IMR-90 (cell line): ENCODE measurements around the gene MAN2A1. TPM values are rescaled to one million over a fixed set of nuclear protein-coding genes. Genes with fewer than 3 reads are reported as not detected.

Source experiments
- ATAC-seq: fragments of 200-7000 bp; cut with Tn5 transposase; 2 replicates; pipeline ENCODE4 v1.9.1; 2020; ENCODE audit warnings: low read depth, mild to moderate bottlenecking, moderate library complexity
- BruUV-seq: library from RNA; stranded (reverse); fragments of 400-500 nt; replicated peaks from 2 replicates; lab custom pipeline; 2021; lab: Mats Ljungman, UMichigan
- CTCF ChIA-PET: fragments of 300-600 bp; formaldehyde crosslinking; extraction: SDS; loops from one replicate; lab custom pipeline; 2021; ENCODE audit warnings: antibody characterized with exemption; lab: Yijun Ruan, JAX
- POLR2A ChIA-PET: fragments of 300-600 bp; sonication (Branson Sonifier 250); formaldehyde crosslinking; loops from one replicate; lab custom pipeline; 2022; ENCODE audit warnings: antibody characterized with exemption; ENCODE audit not compliant: unreplicated experiment; lab: Charles Lee
- DNase-seq: peaks from one replicate; pipeline ENCODE4 v3.0.0; 2013
- H2AFZ ChIP-seq: replicated peaks from 2 replicates; pipeline ENCODE3; 2013; ENCODE audit warnings: low read length, mild to moderate bottlenecking; ENCODE audit not compliant: poor library complexity
- H2AK5ac ChIP-seq: 2 replicates; pipeline ENCODE4 v1.6.1; 2013; ENCODE audit warnings: low read depth, low read length, inconsistent platforms
- H2AK9ac ChIP-seq: replicated peaks from 2 replicates; pipeline ENCODE3; 2013; ENCODE audit warnings: mild to moderate bottlenecking, low read depth, low read length, moderate library complexity; ENCODE audit not compliant: poor library complexity
- H2BK120ac ChIP-seq: 2 replicates; pipeline ENCODE4 v1.6.1; 2013; ENCODE audit warnings: low read depth, low read length, inconsistent platforms
- H2BK15ac ChIP-seq: 3 replicates; pipeline ENCODE4 v1.6.1; 2013; ENCODE audit warnings: low read depth, low read length, inconsistent platforms
- H2BK20ac ChIP-seq: 2 replicates; pipeline ENCODE4 v1.6.1; 2013; ENCODE audit warnings: low read depth, mild to moderate bottlenecking, inconsistent platforms, low read length, moderate library complexity
- H2BK5ac ChIP-seq: 2 replicates; pipeline ENCODE4 v1.6.1; 2013; ENCODE audit warnings: mild to moderate bottlenecking, low read depth, low read length, inconsistent platforms; ENCODE audit not compliant: poor library complexity, severe bottlenecking
- H3K14ac ChIP-seq: replicated peaks from 2 replicates; pipeline ENCODE4 v1.6.1; 2013; ENCODE audit warnings: low read depth, low read length, inconsistent platforms
- H3K18ac ChIP-seq: 2 replicates; pipeline ENCODE4 v1.6.1; 2013; ENCODE audit warnings: low read depth, low read length, control low read depth
- H3K23ac ChIP-seq: 2 replicates; pipeline ENCODE4 v1.6.1; 2013; ENCODE audit warnings: low read depth, low read length, inconsistent platforms
- H3K27ac ChIP-seq: 2 replicates; pipeline ENCODE4 v1.5.1; 2013; ENCODE audit warnings: mild to moderate bottlenecking, control low read depth, low read length; ENCODE audit not compliant: insufficient read depth
- H3K27me3 ChIP-seq: 2 replicates; pipeline ENCODE4 v1.6.1; 2013; ENCODE audit warnings: low read length; ENCODE audit not compliant: control insufficient read depth, insufficient read depth
- H3K36me3 ChIP-seq: 2 replicates; pipeline ENCODE4 v1.6.1; 2013; ENCODE audit warnings: low read length, mixed read lengths; ENCODE audit not compliant: control insufficient read depth, insufficient read depth
- H3K4ac ChIP-seq: 2 replicates; pipeline ENCODE4 v1.6.1; 2013; ENCODE audit warnings: low read depth, low read length, inconsistent platforms
- H3K4me1 ChIP-seq: 2 replicates; pipeline ENCODE4 v1.6.1; 2013; ENCODE audit warnings: low read length, mixed read lengths; ENCODE audit not compliant: control insufficient read depth, insufficient read depth
- H3K4me2 ChIP-seq: 2 replicates; pipeline ENCODE4 v1.6.1; 2013; ENCODE audit warnings: low read depth, mild to moderate bottlenecking, control low read depth, low read length, moderate library complexity
- H3K4me3 ChIP-seq: 2 replicates; pipeline ENCODE4 v1.5.1; 2013; ENCODE audit warnings: low read depth, mild to moderate bottlenecking, control low read depth, low read length, moderate library complexity; ENCODE audit not compliant: insufficient read depth
- H3K56ac ChIP-seq: 2 replicates; pipeline ENCODE4 v1.6.1; 2013; ENCODE audit warnings: low read length, inconsistent platforms; ENCODE audit not compliant: insufficient read depth; ENCODE audit errors: extremely low read depth
- H3K79me1 ChIP-seq, 2 experiments: 2 replicates each; pipeline ENCODE4 v1.6.1; 2013; ENCODE audit warnings: low read length in 2 of 2, inconsistent platforms in 1 of 2, low read depth in 1 of 2
- H3K9ac ChIP-seq: 2 replicates; pipeline ENCODE4 v1.6.1; 2013; ENCODE audit warnings: low read depth, low read length, control low read depth
- H3K9me1 ChIP-seq: 2 replicates; pipeline ENCODE4 v1.6.1; 2013; ENCODE audit warnings: low read length, inconsistent platforms; ENCODE audit not compliant: insufficient read depth
- H3K9me3 ChIP-seq: 2 replicates; pipeline ENCODE4 v1.6.1; 2013; ENCODE audit warnings: low read length; ENCODE audit not compliant: control insufficient read depth, insufficient read depth
- H4K20me1 ChIP-seq: 2 replicates; pipeline ENCODE4 v1.6.1; 2013; ENCODE audit warnings: low read length, inconsistent platforms; ENCODE audit not compliant: insufficient read depth
- H4K5ac ChIP-seq: 2 replicates; pipeline ENCODE4 v1.6.1; 2013; ENCODE audit warnings: mild to moderate bottlenecking, low read depth, low read length, control low read depth
- H4K8ac ChIP-seq, 2 experiments: 2 replicates each; pipeline ENCODE4 v1.6.1; 2013; ENCODE audit warnings: low read depth in 2 of 2, low read length in 2 of 2, control low read depth in 1 of 2, inconsistent platforms in 1 of 2
- H4K91ac ChIP-seq: 2 replicates; pipeline ENCODE4 v1.6.1; 2013; ENCODE audit warnings: low read depth, low read length, inconsistent platforms; ENCODE audit not compliant: insufficient read depth
- BHLHE40 ChIP-seq: fragments of 150-350 bp; IDR thresholded peaks from 2 replicates; pipeline ENCODE4 v1.6.1; 2016; ENCODE audit warnings: mild to moderate bottlenecking, low read depth, low read length
- CEBPB ChIP-seq: IDR thresholded peaks from 2 replicates; pipeline ENCODE4 v1.6.1; 2012; ENCODE audit warnings: low read depth, low read length, improper control_type of control experiment
- CHD1 ChIP-seq: IDR thresholded peaks from 2 replicates; pipeline ENCODE4 v1.6.1; 2012; ENCODE audit warnings: low read depth, low read length, improper control_type of control experiment
- FOS ChIP-seq: fragments of 150-350 bp; IDR thresholded peaks from 2 replicates; pipeline ENCODE4 v1.6.1; 2016; ENCODE audit warnings: low read depth, low read length
- MAFK ChIP-seq: IDR thresholded peaks from 2 replicates; pipeline ENCODE4 v1.6.1; 2012; ENCODE audit warnings: low read depth, low read length, improper control_type of control experiment
- MAZ ChIP-seq: IDR thresholded peaks from 2 replicates; pipeline ENCODE4 v1.6.1; 2012; ENCODE audit warnings: low read depth, mild to moderate bottlenecking, low read length, improper control_type of control experiment, moderate library complexity, borderline replicate concordance
- MXI1 ChIP-seq: IDR thresholded peaks from 2 replicates; pipeline ENCODE4 v1.6.1; 2012; ENCODE audit warnings: low read depth, mild to moderate bottlenecking, low read length, moderate library complexity, borderline replicate concordance
- NFE2L2 ChIP-seq: fragments of 150-350 bp; IDR thresholded peaks from 2 replicates; pipeline ENCODE4 v1.6.1; 2016; ENCODE audit warnings: low read depth, mild to moderate bottlenecking, low read length
- POLR2A ChIP-seq: IDR thresholded peaks from 2 replicates; pipeline ENCODE4 v1.6.1; 2012; ENCODE audit warnings: mild to moderate bottlenecking, low read depth, low read length
- RAD21 ChIP-seq: IDR thresholded peaks from 2 replicates; pipeline ENCODE4 v1.6.1; 2012; ENCODE audit warnings: low read length, improper control_type of control experiment
- RCOR1 ChIP-seq: IDR thresholded peaks from 2 replicates; pipeline ENCODE4 v1.6.1; 2012; ENCODE audit warnings: mild to moderate bottlenecking, low read length, improper control_type of control experiment; ENCODE audit not compliant: insufficient replicate concordance
- RFX5 ChIP-seq: IDR thresholded peaks from 2 replicates; pipeline ENCODE4 v1.8.0; 2012; ENCODE audit warnings: low read depth, mild to moderate bottlenecking, low read length, moderate library complexity
- SMC3 ChIP-seq: fragments of 150-350 bp; IDR thresholded peaks from 2 replicates; pipeline ENCODE4 v1.6.1; 2016; ENCODE audit warnings: low read depth, mild to moderate bottlenecking, antibody characterized with exemption, low read length, moderate library complexity
- WGBS, 2 experiments: methylation state at CpG; one replicate each; pipeline versions ENCODE4 v1.1.5 to v1.1.7; 2013; ENCODE audit warnings: missing lambda C conversion rate in 2 of 2; ENCODE audit not compliant: insufficient read length in 1 of 2; ENCODE audit errors: extremely low coverage in 2 of 2; 5-methylcytosine and 5-hydroxymethylcytosine counted together
- dilution Hi-C: fragments of 300-500 bp; cut with HindIII; formaldehyde crosslinking; loops from one replicate; pipeline ENCODE4 v1.14.3; 2018; ENCODE audit warnings: low sequenced_read_pairs; ENCODE audit not compliant: unreplicated experiment
- in situ Hi-C: fragments of 300-500 bp; cut with MboI; formaldehyde crosslinking; loops from 3 replicates; pipeline ENCODE4 v1.14.3; 2019; ENCODE audit warnings: low sequenced_read_pairs, inconsistent platforms, mixed read lengths
- intact Hi-C: fragments of 100-400 bp; cut with micrococcal nuclease; formaldehyde crosslinking; loops from 2 replicates; pipeline ENCODE4 v1.10.0; 2022
- polyA plus RNA-seq, 3 experiments: library from polyadenylated mRNA; depleted of rRNA; stranded (reverse); fragments of >200 nt; gene quantifications; 2 replicates each; pipeline ENCODE4 v1.2.3, GENCODE V29; 2012; ENCODE audit warnings: low replicate concordance in 1 of 3
- total RNA-seq: library from RNA; depleted of rRNA; stranded (reverse); fragments of >200 nt; gene quantifications from 2 replicates; pipeline ENCODE4 v1.2.3, GENCODE V29; 2012
- TF ChIP-seq, protein P1 (sequence below): fragments of 150-350 bp; IDR thresholded peaks from 2 replicates; pipeline ENCODE4 v1.6.1; 2017; ENCODE audit warnings: mild to moderate bottlenecking, antibody characterized with exemption, low read length, low read depth
- TF ChIP-seq, protein P2 (sequence below): fragments of 150-350 bp; IDR thresholded peaks from 2 replicates; pipeline ENCODE4 v1.6.1; 2016; ENCODE audit warnings: low read depth, mild to moderate bottlenecking, low read length, moderate library complexity, borderline replicate concordance
- TF ChIP-seq, protein P3 (sequence below): conservative IDR thresholded peaks from 2 replicates; pipeline ENCODE4 v1.5.1; 2012; ENCODE audit warnings: mild to moderate bottlenecking, low read depth, low read length, improper control_type of control experiment

Gene MAN2A1
- total and polyA plus RNA-seq, 2 of the 4 experiments (the other 2 are of a cell fraction): 16.4 to 29.6 TPM

DNA sequence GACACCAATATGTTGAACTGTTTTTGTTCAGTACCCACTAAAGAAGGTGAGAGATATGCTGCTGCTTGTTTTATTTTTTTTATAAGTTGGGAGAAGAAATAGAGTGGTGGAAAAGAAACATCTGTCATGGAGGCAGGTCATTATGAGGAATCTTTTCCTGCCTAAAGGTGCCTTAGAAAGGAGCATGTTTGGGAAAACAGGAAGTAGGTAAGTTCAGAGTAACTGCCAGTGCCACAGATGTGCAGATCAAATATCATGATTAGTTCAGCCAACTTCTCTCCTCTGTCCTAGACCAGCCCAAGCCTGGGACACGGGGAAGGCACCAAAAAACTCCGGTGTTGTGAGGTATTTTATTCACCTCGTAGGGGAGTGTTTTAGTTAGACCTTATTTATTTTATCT, 144.2 kb downstream of the MAN2A1 start:
- no peak overlapping the region for H3K23ac ChIP-seq
- intact Hi-C loops: no loop called here

More for the DNA sequence above, 144.2 kb downstream of the MAN2A1 start:
- Histone ChIP-seq H3K27me3 (no peaks in the 10 kb centered on the region), H3K9ac (no peak overlapping the region), H4K20me1 (no peaks in the 10 kb centered on the region), H2BK5ac (no peak overlapping the region), H3K79me1 (peaks cover 0 to 7% of the 10 kb centered on the region in 2 experiments; a peak in 3 of 4 replicates), H3K4ac (0 out of 2 replicates have a peak overlapping the region, but pooled peaks have one; percentile 16), H4K91ac (peak overlapping the region; percentile 44; the same call in 1 of the 2 replicates), H3K4me1 (peaks cover 5% of the 10 kb centered on the region), H3K18ac (no peak overlapping the region), H3K56ac (no peak overlapping the region), H3K9me3 (no peaks in the 10 kb centered on the region), H3K27ac (no peak overlapping the region), H3K9me1 (peaks cover 3% of the 10 kb centered on the region; the same call in 1 of the 2 replicates), H3K4me3 (no peak overlapping the region), H2AK9ac (peak overlapping the region; percentile 33), H2BK15ac (no peak overlapping the region), H4K5ac (no peak overlapping the region), H2AFZ (no peak overlapping the region), H2AK5ac (no peak overlapping the region), H3K36me3 (peaks cover 1% of the 10 kb centered on the region; the same call in 1 of the 2 replicates), H3K14ac (no peak overlapping the region), H4K8ac (peak overlapping the region in 1 of 2 experiments; percentile 69; a peak in 1 of 4 replicates), H2BK20ac (no peak overlapping the region), H3K4me2 (no peak overlapping the region), H2BK120ac (no peak overlapping the region)
- CTCF ChIA-PET: no interaction called here
- no CpG with 5 or more reads among the region's 3 CpGs for WGBS, 2 experiments
- BruUV-seq: no TSS peak
- dilution Hi-C loops (no loop called here), in situ Hi-C loops (no loop called here)
- peak; percentile 13 for DNase-seq
- POLR2A ChIA-PET: no interaction called here
- TF ChIP-seq, protein P1, sequence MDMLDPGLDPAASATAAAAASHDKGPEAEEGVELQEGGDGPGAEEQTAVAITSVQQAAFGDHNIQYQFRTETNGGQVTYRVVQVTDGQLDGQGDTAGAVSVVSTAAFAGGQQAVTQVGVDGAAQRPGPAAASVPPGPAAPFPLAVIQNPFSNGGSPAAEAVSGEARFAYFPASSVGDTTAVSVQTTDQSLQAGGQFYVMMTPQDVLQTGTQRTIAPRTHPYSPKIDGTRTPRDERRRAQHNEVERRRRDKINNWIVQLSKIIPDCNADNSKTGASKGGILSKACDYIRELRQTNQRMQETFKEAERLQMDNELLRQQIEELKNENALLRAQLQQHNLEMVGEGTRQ: no peak
- TF ChIP-seq MXI1 (no peak), MAZ (no peak), CHD1 (no peak), POLR2A (no peak), BHLHE40 (no peak), SMC3 (no peak), RAD21 (no peak), MAFK (no peak), RFX5 (no peak), CEBPB (no peak), RCOR1 (no peak), FOS (no peak), NFE2L2 (no peak)
- TF ChIP-seq, protein P2, sequence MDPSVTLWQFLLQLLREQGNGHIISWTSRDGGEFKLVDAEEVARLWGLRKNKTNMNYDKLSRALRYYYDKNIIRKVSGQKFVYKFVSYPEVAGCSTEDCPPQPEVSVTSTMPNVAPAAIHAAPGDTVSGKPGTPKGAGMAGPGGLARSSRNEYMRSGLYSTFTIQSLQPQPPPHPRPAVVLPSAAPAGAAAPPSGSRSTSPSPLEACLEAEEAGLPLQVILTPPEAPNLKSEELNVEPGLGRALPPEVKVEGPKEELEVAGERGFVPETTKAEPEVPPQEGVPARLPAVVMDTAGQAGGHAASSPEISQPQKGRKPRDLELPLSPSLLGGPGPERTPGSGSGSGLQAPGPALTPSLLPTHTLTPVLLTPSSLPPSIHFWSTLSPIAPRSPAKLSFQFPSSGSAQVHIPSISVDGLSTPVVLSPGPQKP: no peak
- TF ChIP-seq, protein P3, sequence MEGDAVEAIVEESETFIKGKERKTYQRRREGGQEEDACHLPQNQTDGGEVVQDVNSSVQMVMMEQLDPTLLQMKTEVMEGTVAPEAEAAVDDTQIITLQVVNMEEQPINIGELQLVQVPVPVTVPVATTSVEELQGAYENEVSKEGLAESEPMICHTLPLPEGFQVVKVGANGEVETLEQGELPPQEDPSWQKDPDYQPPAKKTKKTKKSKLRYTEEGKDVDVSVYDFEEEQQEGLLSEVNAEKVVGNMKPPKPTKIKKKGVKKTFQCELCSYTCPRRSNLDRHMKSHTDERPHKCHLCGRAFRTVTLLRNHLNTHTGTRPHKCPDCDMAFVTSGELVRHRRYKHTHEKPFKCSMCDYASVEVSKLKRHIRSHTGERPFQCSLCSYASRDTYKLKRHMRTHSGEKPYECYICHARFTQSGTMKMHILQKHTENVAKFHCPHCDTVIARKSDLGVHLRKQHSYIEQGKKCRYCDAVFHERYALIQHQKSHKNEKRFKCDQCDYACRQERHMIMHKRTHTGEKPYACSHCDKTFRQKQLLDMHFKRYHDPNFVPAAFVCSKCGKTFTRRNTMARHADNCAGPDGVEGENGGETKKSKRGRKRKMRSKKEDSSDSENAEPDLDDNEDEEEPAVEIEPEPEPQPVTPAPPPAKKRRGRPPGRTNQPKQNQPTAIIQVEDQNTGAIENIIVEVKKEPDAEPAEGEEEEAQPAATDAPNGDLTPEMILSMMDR: no peak
- ATAC-seq: no peak
